T-helper 1 cell treated with Interleukin-12 subunit alpha and Interleukin-12 subunit beta and Interleukin-4 antibody, amounts not matched to agents 30 μg/mL and 1 μg/mL, for 36 hours (primary cell): ENCODE data around the gene IL4I1.
A peak's percentile ranks its signal among the peaks of the same experiment; 100 is the strongest.
"Not testable (repeated sequence)": the region's sequence is repeated elsewhere in the genome, so short reads cannot be mapped to it uniquely, and the experiment has no call there.

Source experiments
- H3K27ac Mint-ChIP-seq: one replicate; pipeline ENCODE4 v1.8.0; 2021; ENCODE audit warnings: mild to moderate bottlenecking, mixed read lengths
- H3K27me3 Mint-ChIP-seq: one replicate; pipeline ENCODE4 v1.8.0; 2021; ENCODE audit warnings: low read depth, mixed read lengths
- H3K36me3 Mint-ChIP-seq: one replicate; pipeline ENCODE4 v1.8.0; 2021; ENCODE audit warnings: low read depth, mixed read lengths
- H3K4me1 Mint-ChIP-seq: one replicate; pipeline ENCODE4 v1.8.0; 2021; ENCODE audit warnings: low read depth, mixed read lengths
- H3K4me3 Mint-ChIP-seq: one replicate; pipeline ENCODE4 v1.8.0; 2021; ENCODE audit warnings: mild to moderate bottlenecking, moderate library complexity, mixed read lengths
- H3K9me3 Mint-ChIP-seq: one replicate; pipeline ENCODE4 v1.8.0; 2021; ENCODE audit warnings: mixed read lengths

Gene IL4I1

DNA sequence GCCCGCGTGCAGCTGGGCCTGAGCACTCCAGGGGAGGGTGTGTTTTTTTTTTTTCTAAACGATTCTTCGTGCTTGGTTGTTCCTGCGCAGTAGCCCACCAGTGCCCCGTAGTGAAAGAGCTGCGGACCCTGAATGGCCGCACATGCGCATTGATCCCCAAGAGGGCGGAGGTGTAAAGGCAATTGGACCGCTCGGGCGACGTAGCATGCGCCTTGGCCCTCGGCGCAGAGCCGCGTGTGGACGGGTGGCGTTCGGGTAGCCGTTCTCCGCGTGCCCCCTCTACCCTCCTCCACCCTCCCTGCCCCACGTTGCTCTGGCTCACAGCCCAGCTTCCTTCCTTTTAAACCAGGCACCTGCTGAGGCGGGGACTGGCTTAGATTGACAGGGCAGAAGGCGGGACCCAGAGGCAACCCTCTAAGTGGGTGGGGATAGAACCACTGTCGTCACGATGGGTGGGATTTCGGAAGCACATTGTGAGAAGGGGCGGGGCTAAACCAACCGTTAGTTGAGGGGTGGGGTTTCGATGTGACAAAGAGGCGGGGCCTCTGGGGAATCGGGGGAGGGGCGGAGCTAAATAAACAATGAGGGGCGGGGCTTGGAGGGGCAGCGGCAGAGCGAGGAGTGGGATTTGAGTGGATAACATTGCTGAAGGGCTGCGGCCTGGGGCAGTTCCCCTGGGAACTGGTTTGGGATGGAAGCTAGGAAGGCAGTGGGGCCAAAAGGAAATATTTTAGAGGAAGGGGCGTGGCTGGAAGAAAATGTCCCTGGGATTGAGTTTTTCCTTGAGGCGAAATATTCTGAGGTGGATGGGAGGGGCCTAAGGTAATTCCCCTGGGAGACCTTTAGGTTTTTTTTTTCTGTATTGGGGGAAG lies 33.2 kb upstream of the IL4I1 start:
- H3K4me3 Mint-ChIP-seq = peak overlapping the region; percentile 100
- peaks cover 49% of the 10 kb centered on the region for H3K4me1 Mint-ChIP-seq
- H3K36me3 Mint-ChIP-seq = peaks cover 54% of the 10 kb centered on the region
- H3K9me3 Mint-ChIP-seq = peaks cover 4% of the 10 kb centered on the region
- peak overlapping the region; percentile 99 for H3K27ac Mint-ChIP-seq
- no peaks in the 10 kb centered on the region for H3K27me3 Mint-ChIP-seq

DNA sequence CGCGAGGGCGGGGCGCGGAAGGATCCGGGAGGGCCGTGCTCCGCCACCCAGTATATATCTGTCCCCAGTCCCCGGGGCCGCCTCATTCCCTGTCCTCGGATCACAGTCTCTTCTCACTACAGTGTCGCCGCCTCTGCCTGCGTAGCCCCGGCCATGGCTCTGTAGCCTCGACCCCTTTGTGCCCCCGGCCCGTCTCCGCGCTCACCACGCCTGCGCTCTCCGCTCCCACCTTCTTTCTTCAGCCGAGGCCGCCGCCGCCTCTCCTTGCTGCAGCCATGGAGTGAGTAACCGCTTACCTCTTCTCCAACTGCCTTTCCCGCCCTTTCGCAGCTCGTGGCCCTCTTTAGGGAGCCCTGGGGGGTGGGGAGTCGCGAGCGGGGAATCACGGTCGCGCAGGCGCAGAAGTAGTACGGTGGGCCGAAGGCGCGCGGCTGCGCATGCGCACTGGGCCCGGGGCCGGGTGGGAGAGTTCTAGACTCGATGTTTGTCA lies 32.5 kb upstream of the IL4I1 start, which contains the start of the genes ATF5 and NUP62:
Gene ATF5, plus strand, starts transcription at position 85 of the 490 bp plus-strand sequence. CDS start 1,646 bp downstream, outside the sequence.
Gene NUP62, minus strand, starts transcription at position 384 of the 490 bp plus-strand sequence. CDS start 19,697 bp downstream, outside the sequence.
- Mint-ChIP-seq H3K9me3 (peaks cover 4% of the 10 kb centered on the region), H3K27ac (peak within 1 kb of the TSS; percentile 99), H3K36me3 (peaks cover 57% of the 10 kb centered on the region), H3K4me3 (peak within 1 kb of the TSS; percentile 100), H3K27me3 (no peaks in the 10 kb centered on the region), H3K4me1 (peaks cover 49% of the 10 kb centered on the region)

DNA sequence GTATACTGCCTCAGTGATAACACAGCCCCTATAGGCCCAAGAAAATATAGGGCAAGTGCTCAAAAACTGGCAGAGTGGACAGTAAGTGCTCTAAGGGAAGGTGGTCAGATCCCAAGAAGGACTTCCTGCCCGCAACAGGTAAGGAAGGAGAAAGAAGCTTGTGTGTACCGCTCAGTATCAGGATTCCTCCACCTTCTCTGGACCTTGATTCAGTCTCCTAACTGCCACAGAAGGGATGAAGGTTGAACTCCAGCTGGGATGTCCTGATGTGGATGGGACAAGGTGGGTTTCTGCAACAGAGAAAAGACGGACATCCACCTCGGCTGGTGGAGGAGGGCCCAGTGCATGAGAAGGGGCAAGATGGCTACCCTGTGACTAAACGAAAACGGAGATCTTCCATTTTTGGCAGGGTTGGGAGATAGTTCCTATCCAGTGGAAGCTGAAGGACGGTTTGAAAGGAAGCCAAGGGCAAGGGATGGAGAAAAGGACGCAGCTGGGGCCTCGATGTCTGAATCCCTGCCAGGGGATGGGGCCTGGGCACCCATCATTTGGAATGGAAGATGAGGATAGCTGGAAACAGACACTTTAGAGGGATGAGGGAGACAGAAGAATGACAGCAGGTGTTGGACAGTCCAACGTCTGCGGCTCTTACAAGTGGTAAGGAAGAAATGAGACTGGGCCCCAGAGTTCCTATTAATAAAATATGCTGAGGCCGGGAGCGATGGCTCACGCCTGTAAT lies 31.0 kb upstream of the IL4I1 start:
- Mint-ChIP-seq H3K27ac (peak overlapping the region; percentile 96), H3K4me1 (peaks cover 44% of the 10 kb centered on the region), H3K9me3 (peaks cover 4% of the 10 kb centered on the region), H3K36me3 (peaks cover 49% of the 10 kb centered on the region), H3K4me3 (peak overlapping the region; percentile 100), H3K27me3 (no peaks in the 10 kb centered on the region)

DNA sequence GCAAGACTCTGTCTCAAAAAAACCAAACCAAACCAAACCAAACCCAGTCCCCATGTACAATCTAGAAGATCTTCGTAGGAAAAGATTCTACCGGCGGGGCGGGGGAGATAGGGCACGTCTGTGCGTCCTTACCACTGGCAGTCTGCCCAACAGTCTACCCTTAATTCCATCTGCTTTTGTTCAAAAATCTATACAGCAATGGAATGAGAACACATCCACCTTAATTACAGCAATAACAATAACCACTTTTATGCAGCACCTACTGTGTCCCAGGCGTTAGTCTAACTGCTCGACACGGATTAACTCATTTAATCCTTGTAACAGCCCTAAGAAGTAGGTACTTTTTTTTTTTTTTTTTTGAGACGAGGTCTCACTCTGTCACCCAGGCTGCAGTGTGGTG lies 29.8 kb upstream of the IL4I1 start:
- peak overlapping the region; percentile 21 for H3K4me3 Mint-ChIP-seq
- H3K9me3 Mint-ChIP-seq = no peaks in the 10 kb centered on the region
- H3K27me3 Mint-ChIP-seq = no peaks in the 10 kb centered on the region
- no peak overlapping the region for H3K27ac Mint-ChIP-seq
- peaks cover 41% of the 10 kb centered on the region for H3K4me1 Mint-ChIP-seq
- H3K36me3 Mint-ChIP-seq = peaks cover 47% of the 10 kb centered on the region

DNA sequence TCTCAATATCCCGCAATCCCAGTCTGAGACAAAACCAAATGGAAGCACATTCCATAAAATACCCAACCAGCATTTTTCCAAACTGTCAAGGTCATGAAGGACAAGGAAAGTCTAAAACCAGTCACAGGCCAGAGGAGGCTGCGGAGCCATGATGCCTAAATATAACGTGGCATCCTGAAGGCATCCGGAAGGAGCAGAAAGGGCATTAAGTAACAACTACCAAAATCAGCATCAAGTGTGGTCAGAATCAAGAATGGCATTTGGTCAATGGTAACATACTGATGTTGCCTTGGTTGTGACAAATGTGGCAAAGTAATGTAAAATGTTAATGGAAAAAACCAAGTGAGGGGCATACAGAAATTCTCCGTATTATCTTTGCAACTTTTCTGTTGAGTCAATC lies 28.8 kb upstream of the IL4I1 start:
- H3K4me3 Mint-ChIP-seq = no peak overlapping the region
- H3K27me3 Mint-ChIP-seq = no peaks in the 10 kb centered on the region
- H3K4me1 Mint-ChIP-seq = peaks cover 36% of the 10 kb centered on the region
- no peak overlapping the region for H3K27ac Mint-ChIP-seq
- peaks cover 46% of the 10 kb centered on the region for H3K36me3 Mint-ChIP-seq
- no peaks in the 10 kb centered on the region for H3K9me3 Mint-ChIP-seq

DNA sequence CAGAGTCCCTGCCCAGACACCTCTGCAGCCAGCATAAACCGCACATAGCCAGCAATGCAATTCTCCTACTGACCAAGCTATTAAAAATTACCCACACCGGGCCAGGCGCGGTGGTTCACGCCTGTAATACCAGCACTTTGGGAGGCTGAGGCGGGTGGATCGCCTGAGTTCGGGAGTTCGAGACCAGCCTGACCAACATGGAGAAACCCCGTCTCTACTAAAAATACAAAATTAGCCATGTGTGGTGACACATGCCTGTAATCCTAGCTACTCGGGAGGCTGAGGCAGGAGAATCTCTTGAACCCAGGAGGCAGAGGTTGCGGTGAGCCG lies 28.2 kb upstream of the IL4I1 start:
- not testable (repeated sequence) for H3K9me3 Mint-ChIP-seq, H3K27me3 Mint-ChIP-seq, H3K27ac Mint-ChIP-seq, H3K4me3 Mint-ChIP-seq
- Mint-ChIP-seq H3K36me3 (peaks cover 42% of the 10 kb centered on the region), H3K4me1 (peaks cover 32% of the 10 kb centered on the region)

DNA sequence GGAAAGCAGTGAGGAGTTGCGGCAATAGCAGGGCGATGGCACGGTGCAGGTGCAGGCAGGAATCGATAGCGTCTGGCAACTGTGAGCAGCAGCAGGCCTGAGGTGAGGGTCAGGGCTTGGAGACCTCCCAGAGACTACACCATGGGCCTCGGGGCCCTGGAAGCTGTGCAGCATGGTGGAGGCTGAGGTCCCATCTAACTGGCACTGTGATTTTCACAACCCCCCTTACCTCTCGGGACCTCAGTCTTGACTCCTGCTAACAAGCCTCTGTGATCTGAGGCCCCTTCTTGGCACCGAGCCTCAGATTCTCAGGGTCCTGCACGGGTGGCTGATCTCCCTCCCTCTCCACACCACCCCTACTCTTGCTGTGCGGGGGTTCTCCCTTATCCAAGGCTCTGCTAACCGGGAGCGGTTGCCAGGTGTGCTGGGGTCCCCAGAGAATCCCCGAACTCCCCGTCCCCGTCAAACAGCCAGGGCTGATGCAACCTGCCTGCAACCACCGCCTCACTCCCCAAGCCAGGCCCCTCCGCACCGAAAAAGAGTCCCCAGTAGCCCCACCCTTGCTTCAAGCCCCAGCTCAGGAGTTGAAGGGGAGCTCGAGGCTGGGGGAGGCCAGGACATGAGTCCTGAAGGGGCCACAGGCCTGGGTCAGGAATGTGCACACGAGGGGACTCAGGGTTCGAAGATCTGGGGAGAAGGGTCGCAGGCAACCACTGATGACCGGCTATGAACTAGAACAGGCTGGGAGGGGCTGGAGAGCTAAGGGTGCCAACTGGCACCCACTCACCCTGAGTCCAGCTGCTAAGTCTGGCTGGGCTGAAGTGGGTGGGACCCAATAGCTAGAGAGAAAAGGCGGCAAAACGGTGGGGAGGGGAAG lies 27.6 kb upstream of the IL4I1 start:
- no peak overlapping the region for H3K4me3 Mint-ChIP-seq
- H3K9me3 Mint-ChIP-seq = no peaks in the 10 kb centered on the region
- no peaks in the 10 kb centered on the region for H3K27me3 Mint-ChIP-seq
- peaks cover 41% of the 10 kb centered on the region for H3K36me3 Mint-ChIP-seq
- peaks cover 33% of the 10 kb centered on the region for H3K4me1 Mint-ChIP-seq
- no peak overlapping the region for H3K27ac Mint-ChIP-seq

DNA sequence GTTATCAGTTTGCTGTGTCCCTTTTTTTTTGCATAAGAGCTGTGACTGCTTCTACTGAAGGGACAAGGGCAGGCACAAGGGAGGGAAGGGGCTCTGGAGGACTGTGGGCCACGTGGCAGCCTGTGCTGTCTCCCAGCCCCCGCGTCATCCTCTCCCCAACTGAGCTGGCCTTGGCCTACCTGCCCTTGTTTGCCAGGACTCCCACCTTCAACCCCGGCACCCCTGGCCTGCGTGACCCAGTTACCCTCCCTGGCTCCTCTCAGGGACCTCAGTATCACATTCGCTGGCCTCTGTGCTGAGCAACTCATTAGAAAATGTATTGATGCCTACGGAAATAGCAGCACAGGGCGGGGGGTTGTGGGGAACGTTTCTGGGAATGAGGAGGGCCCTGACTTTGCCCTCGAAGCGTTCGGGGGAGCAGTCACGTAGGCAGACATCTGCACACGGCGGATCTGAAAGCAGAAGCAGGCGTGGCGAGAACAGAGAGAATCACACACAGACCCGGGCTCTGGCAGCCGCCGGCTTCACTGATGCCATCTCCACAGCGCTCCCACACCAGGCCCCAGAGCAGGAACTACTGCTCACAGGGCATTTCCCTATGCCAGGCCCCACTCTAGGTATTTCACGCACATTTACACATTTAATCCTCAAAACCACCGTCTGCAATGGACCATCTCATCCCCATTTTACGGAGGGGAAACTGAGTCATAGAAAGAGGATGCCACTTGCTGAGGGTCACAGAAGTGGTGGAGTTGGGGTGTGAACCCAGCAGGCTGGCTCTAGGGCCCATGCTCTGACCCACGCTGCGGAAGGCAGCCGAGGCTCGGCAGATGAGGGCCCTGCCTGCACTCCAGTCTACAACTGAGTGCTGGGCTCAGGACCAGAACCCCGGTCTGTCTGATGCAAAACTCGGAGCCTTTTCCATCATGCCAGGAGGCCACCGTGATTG lies 26.6 kb upstream of the IL4I1 start:
- Mint-ChIP-seq H3K9me3 (no peaks in the 10 kb centered on the region), H3K36me3 (peaks cover 38% of the 10 kb centered on the region), H3K27me3 (no peaks in the 10 kb centered on the region), H3K4me1 (peaks cover 31% of the 10 kb centered on the region), H3K4me3 (no peak overlapping the region), H3K27ac (no peak overlapping the region)

DNA sequence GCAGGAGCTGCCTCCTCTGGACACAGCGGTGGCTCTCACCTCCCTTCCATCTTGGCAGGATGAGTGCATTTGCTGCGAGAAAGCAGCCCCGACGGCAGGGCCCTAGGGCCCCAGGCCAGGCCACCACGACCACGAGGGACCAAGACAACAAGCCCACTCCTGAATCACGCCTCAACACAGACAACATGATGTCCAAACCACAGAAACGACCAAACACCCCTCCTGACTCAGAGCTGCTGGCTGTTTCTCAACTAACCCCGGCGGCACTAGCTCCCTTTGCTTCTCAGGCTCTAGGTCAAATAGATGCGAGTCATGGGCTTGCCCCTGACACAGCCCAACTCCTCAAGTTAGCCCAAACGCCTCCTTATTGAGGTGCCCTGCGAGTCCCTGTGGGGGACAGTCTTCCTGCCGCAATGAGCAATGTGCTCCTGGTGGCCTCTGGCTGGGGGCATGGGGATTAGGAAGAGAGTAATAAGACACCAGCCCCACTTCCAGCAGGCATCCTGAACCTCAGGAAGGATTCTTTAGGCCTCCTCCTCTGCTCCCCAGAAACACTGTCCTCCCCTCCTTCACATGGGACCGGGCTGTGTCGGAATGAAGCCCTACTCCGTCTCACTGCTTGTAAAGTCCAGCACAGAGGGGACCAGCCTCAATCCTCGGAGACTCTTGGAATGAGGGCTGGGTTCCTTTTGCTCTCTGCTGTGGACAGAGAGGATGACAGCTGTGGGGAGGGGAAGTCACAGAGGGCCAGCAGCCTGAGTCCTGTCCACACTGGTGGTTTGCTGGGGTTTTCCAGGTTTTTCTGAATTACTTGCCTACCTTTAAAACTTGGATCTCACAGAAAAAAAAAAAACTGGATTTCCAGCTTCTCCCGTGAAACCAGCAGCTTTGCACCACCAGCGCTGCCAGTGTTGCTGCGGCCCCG lies 25.4 kb upstream of the IL4I1 start:
- Mint-ChIP-seq H3K9me3 (no peaks in the 10 kb centered on the region), H3K27me3 (no peaks in the 10 kb centered on the region), H3K36me3 (peaks cover 36% of the 10 kb centered on the region), H3K27ac (no peak overlapping the region), H3K4me3 (no peak overlapping the region), H3K4me1 (peaks cover 23% of the 10 kb centered on the region)

DNA sequence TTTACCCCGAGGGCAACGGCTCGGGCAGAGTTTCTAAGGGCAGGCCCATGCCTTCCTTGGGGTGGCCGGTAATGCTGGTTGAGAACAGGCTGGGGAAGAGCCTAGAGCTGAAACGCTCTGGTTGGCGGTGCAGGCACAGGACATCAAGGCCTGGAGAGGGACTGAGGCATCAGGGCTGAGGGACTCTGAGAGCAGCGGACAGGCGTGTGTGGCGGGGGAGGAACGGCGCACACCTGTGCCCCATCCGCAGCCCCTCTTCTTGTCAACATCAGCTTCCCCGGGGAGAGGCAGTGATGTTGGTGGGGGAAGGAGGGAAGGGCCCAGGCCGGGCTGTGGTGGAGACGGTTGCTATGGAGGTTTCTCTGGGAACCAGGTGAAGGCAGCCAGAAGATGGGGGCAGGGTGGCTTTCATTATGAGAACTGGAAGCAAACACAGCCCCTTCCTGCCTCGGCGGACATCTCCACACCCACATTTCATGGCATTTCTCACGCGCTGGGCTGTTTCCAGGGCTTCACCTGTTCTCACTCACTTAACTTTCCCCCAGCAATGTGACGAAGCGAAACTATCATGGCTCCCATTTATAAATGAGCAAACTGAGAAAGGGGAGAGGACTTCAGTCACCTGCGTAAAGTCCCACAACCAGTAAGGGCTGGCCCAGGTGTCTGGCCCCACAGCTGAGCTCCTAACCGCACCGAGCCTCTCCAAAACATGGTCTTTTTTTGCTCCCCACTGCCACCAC lies 24.1 kb upstream of the IL4I1 start:
- Mint-ChIP-seq H3K36me3 (peaks cover 36% of the 10 kb centered on the region), H3K27ac (no peak overlapping the region), H3K9me3 (no peaks in the 10 kb centered on the region), H3K4me1 (peaks cover 21% of the 10 kb centered on the region), H3K4me3 (no peak overlapping the region), H3K27me3 (no peaks in the 10 kb centered on the region)

DNA sequence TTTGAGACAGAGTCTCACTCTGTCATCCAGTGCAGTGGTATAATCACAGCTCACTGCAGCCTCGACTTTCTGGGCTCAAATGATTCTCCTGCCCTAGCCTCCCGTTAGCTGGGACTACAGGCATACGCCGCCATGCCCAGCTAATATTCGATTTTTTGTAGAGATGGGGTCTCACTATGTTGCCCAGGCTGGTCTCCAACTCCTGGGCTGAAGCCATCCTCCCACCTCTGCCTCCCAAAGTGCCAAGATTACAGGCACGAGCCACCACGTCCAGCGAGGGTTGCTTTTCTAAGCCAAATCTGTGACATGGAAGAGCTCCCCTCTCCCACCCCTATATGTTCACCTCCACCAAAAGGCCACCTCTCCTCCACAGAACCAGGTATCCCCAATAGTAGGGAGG lies 21.4 kb upstream of the IL4I1 start:
- H3K9me3 Mint-ChIP-seq = no peaks in the 10 kb centered on the region
- peak overlapping the region; percentile 31 for H3K27ac Mint-ChIP-seq
- H3K36me3 Mint-ChIP-seq = peaks cover 49% of the 10 kb centered on the region
- H3K27me3 Mint-ChIP-seq = no peaks in the 10 kb centered on the region
- peaks cover 29% of the 10 kb centered on the region for H3K4me1 Mint-ChIP-seq
- H3K4me3 Mint-ChIP-seq = no peak overlapping the region
